Measurements from ENCODE around the gene CHFR.
"Not testable (repeated sequence)": the region's sequence is repeated elsewhere in the genome, so short reads cannot be mapped to it uniquely, and the experiment has no call there.

CHFR gene

GRCh38 chr12:132839558-132840235 is 47.7 kb downstream of the CHFR start:
- H3K27ac Mint-ChIP-seq: no peak overlapping the region
- H3K36me3 Mint-ChIP-seq (ENCODE audit: low read depth): peaks cover 74% of the 10 kb centered on the region
- H3K4me1 Mint-ChIP-seq (ENCODE audit: low read depth): peaks cover 20% of the 10 kb centered on the region
- DNase-seq: no peak
- no peaks in the 10 kb centered on the region for H3K9me3 Mint-ChIP-seq
- H3K27me3 Mint-ChIP-seq: no peaks in the 10 kb centered on the region
- no peak overlapping the region for H3K4me3 Mint-ChIP-seq

- no peaks in the 10 kb centered on the region for H3K9me3 Mint-ChIP-seq
- no peak overlapping the region for H3K4me3 Mint-ChIP-seq
- H3K27me3 Mint-ChIP-seq: no peaks in the 10 kb centered on the region
- DNase-seq: no peak
- peaks cover 73% of the 10 kb centered on the region for H3K36me3 Mint-ChIP-seq (ENCODE audit: low read depth)
- H3K27ac Mint-ChIP-seq: no peak overlapping the region
- H3K4me1 Mint-ChIP-seq (ENCODE audit: low read depth): peaks cover 31% of the 10 kb centered on the region
These were observed 48.9 kb downstream of the CHFR start for GRCh38 chr12:132838410-132839080.

GRCh38 chr12:132837693-132838409 is 49.6 kb downstream of the CHFR start:
- Mint-ChIP-seq H3K27me3 (no peaks in the 10 kb centered on the region), H3K36me3 (ENCODE audit: low read depth) (peaks cover 71% of the 10 kb centered on the region), H3K4me1 (ENCODE audit: low read depth) (peaks cover 32% of the 10 kb centered on the region), H3K4me3 (no peak overlapping the region), H3K27ac (peak overlapping the region; percentile 33), H3K9me3 (no peaks in the 10 kb centered on the region)
- DNase-seq: no peak

GRCh38 chr12:132836795-132837331 is 50.5 kb downstream of the CHFR start:
- peak overlapping the region; percentile 70 for H3K27ac Mint-ChIP-seq
- H3K36me3 Mint-ChIP-seq (ENCODE audit: low read depth): peaks cover 65% of the 10 kb centered on the region

GRCh38 chr12:132836230-132836629 is 51.2 kb downstream of the CHFR start:
- Mint-ChIP-seq H3K4me1 (ENCODE audit: low read depth) (peaks cover 32% of the 10 kb centered on the region), H3K27ac (peak overlapping the region; percentile 70), H3K36me3 (ENCODE audit: low read depth) (peaks cover 64% of the 10 kb centered on the region), H3K4me3 (peak overlapping the region; percentile 26)
- not testable (repeated sequence) for H3K9me3 Mint-ChIP-seq, DNase-seq, H3K27me3 Mint-ChIP-seq

More at GRCh38 chr12:132836795-132837331, 50.5 kb downstream of the CHFR start:
- DNase-seq: no peak
- peaks cover 32% of the 10 kb centered on the region for H3K4me1 Mint-ChIP-seq (ENCODE audit: low read depth)
- peak overlapping the region; percentile 36 for H3K4me3 Mint-ChIP-seq
- H3K9me3 Mint-ChIP-seq: no peaks in the 10 kb centered on the region
- H3K27me3 Mint-ChIP-seq: no peaks in the 10 kb centered on the region

GRCh38 chr12:132835076-132836025 is 52.1 kb downstream of the CHFR start:
- Mint-ChIP-seq H3K4me3 (peak overlapping the region; percentile 27), H3K36me3 (ENCODE audit: low read depth) (peaks cover 58% of the 10 kb centered on the region), H3K9me3 (no peaks in the 10 kb centered on the region), H3K4me1 (ENCODE audit: low read depth) (peaks cover 32% of the 10 kb centered on the region), H3K27me3 (no peaks in the 10 kb centered on the region), H3K27ac (peak overlapping the region; percentile 94)
- no peak for DNase-seq

- no peak for DNase-seq
- Mint-ChIP-seq H3K4me3 (peak overlapping the region; percentile 46), H3K9me3 (no peaks in the 10 kb centered on the region), H3K27ac (peak overlapping the region; percentile 94), H3K36me3 (ENCODE audit: low read depth) (peaks cover 52% of the 10 kb centered on the region), H3K4me1 (ENCODE audit: low read depth) (peaks cover 38% of the 10 kb centered on the region), H3K27me3 (no peaks in the 10 kb centered on the region)
These were observed 53.2 kb downstream of the CHFR start for GRCh38 chr12:132834181-132834711.

- Mint-ChIP-seq H3K4me1 (ENCODE audit: low read depth) (peaks cover 41% of the 10 kb centered on the region), H3K27ac (peak overlapping the region; percentile 94), H3K4me3 (no peak overlapping the region), H3K9me3 (no peaks in the 10 kb centered on the region), H3K27me3 (no peaks in the 10 kb centered on the region), H3K36me3 (ENCODE audit: low read depth) (peaks cover 48% of the 10 kb centered on the region)
- no peak for DNase-seq
These were observed 54.1 kb downstream of the CHFR start for GRCh38 chr12:132833341-132833740.

GRCh38 chr12:132831771-132832170 is 55.6 kb downstream of the CHFR start:
- peaks cover 56% of the 10 kb centered on the region for H3K36me3 Mint-ChIP-seq (ENCODE audit: low read depth)
- no peaks in the 10 kb centered on the region for H3K27me3 Mint-ChIP-seq
- H3K4me1 Mint-ChIP-seq (ENCODE audit: low read depth): peaks cover 47% of the 10 kb centered on the region
- no peak for DNase-seq
- no peaks in the 10 kb centered on the region for H3K9me3 Mint-ChIP-seq
- no peak overlapping the region for H3K4me3 Mint-ChIP-seq
- H3K27ac Mint-ChIP-seq: no peak overlapping the region

- Mint-ChIP-seq H3K36me3 (ENCODE audit: low read depth) (peaks cover 69% of the 10 kb centered on the region), H3K4me3 (peak within 1 kb of the TSS; percentile 96), H3K4me1 (ENCODE audit: low read depth) (peaks cover 55% of the 10 kb centered on the region), H3K9me3 (no peaks in the 10 kb centered on the region), H3K27me3 (no peaks in the 10 kb centered on the region), H3K27ac (peak within 1 kb of the TSS; percentile 100)
- DNase-seq: peak; percentile 96
These were observed 58.5 kb downstream of the CHFR start, which contains the start of gene GOLGA3 for GRCh38 chr12:132828706-132829534. Gene GOLGA3, minus strand, starts transcription at chr12:132828869. Its CDS starts 6,741 bp downstream, at chr12:132822128.

- H3K9me3 Mint-ChIP-seq: no peaks in the 10 kb centered on the region
- peak overlapping the region; percentile 93 for H3K4me3 Mint-ChIP-seq
- peak overlapping the region; percentile 95 for H3K27ac Mint-ChIP-seq
- peaks cover 73% of the 10 kb centered on the region for H3K36me3 Mint-ChIP-seq (ENCODE audit: low read depth)
- DNase-seq: peak; percentile 65
- peaks cover 53% of the 10 kb centered on the region for H3K4me1 Mint-ChIP-seq (ENCODE audit: low read depth)
- no peaks in the 10 kb centered on the region for H3K27me3 Mint-ChIP-seq
These were observed 59.4 kb downstream of the CHFR start for GRCh38 chr12:132827763-132828703.

GRCh38 chr12:132825861-132826260 is 61.5 kb downstream of the CHFR start:
- DNase-seq: no peak
- Mint-ChIP-seq H3K4me3 (no peak overlapping the region), H3K36me3 (ENCODE audit: low read depth) (peaks cover 75% of the 10 kb centered on the region), H3K9me3 (no peaks in the 10 kb centered on the region), H3K27ac (no peak overlapping the region), H3K4me1 (ENCODE audit: low read depth) (peaks cover 57% of the 10 kb centered on the region), H3K27me3 (no peaks in the 10 kb centered on the region)
